GM06990 (cell line): ENCODE results near the gene CCDC57.

Source experiments
- DNase-seq: peaks from one replicate; pipeline ENCODE4 v3.0.0-alpha.2; 2011; ENCODE audit not compliant: insufficient read length; ENCODE audit errors: extremely low read depth
- H3K27me3 ChIP-seq: replicated peaks from 2 replicates; pipeline ENCODE4 v1.6.0; 2011; ENCODE audit warnings: low read length; ENCODE audit not compliant: control insufficient read depth, insufficient read depth
- H3K36me3 ChIP-seq: 2 replicates; pipeline ENCODE4 v1.5.1; 2011; ENCODE audit warnings: low read length; ENCODE audit not compliant: control insufficient read depth, insufficient read depth
- H3K4me3 ChIP-seq: replicated peaks from 2 replicates; pipeline ENCODE4 v1.5.1; 2011; ENCODE audit warnings: low read depth, mild to moderate bottlenecking, control low read depth, low read length
- CTCF ChIP-seq: IDR thresholded peaks from 2 replicates; pipeline ENCODE4 v1.5.1; 2011; ENCODE audit warnings: low read length, control low read depth, mild to moderate bottlenecking, inconsistent platforms; ENCODE audit not compliant: insufficient read depth, poor library complexity, severe bottlenecking

CCDC57 gene

GRCh38 chr17:82232322-82232820, 19.7 kb upstream of the CCDC57 start:
- H3K36me3 ChIP-seq, result peaks cover 2% of the 10 kb centered on the region
- peak; percentile 19 for DNase-seq
- no peak for TF ChIP-seq CTCF
- H3K4me3 ChIP-seq, result peak overlapping the region; percentile 70
- no peaks in the 10 kb centered on the region for H3K27me3 ChIP-seq

- H3K4me3 ChIP-seq, result peak overlapping the region; percentile 70
- no peaks in the 10 kb centered on the region for H3K27me3 ChIP-seq
- no peak for TF ChIP-seq CTCF
- H3K36me3 ChIP-seq, result no peaks in the 10 kb centered on the region; the same call in none of the 2 replicates
- peak; percentile 56 for DNase-seq
Measured at GRCh38 chr17:82231562-82232321, 19.1 kb upstream of the CCDC57 start.

GRCh38 chr17:82231312-82231561, 18.6 kb upstream of the CCDC57 start:
- Histone ChIP-seq H3K4me3 (peak overlapping the region; percentile 70), H3K27me3 (no peaks in the 10 kb centered on the region), H3K36me3 (no peaks in the 10 kb centered on the region; the same call in none of the 2 replicates)
- no peak for TF ChIP-seq CTCF
- no peak for DNase-seq

- peak; percentile 26 for TF ChIP-seq CTCF
- peak overlapping the region; percentile 70 for H3K4me3 ChIP-seq
- no peaks in the 10 kb centered on the region for H3K27me3 ChIP-seq
- no peaks in the 10 kb centered on the region; the same call in 1 of the 2 replicates for H3K36me3 ChIP-seq
- DNase-seq, result peak; percentile 77
Measured at GRCh38 chr17:82230609-82231311, 18.1 kb upstream of the CCDC57 start.

- H3K36me3 ChIP-seq, result no peaks in the 10 kb centered on the region
- H3K4me3 ChIP-seq, result peak overlapping the region; percentile 70
- DNase-seq, result peak; percentile 42
- no peaks in the 10 kb centered on the region for H3K27me3 ChIP-seq
- no peak for TF ChIP-seq CTCF
Measured at GRCh38 chr17:82229698-82230608, 17.3 kb upstream of the CCDC57 start.
